Islet precursor cell (in vitro differentiated cells): ENCODE data around the gene SIMC1.

Experiments used
- DNase-seq: peaks from one replicate; pipeline ENCODE4 v3.0.0-alpha.2; 2018

Gene SIMC1

GRCh38 chr5:176389135-176390123 lies 151.2 kb downstream of the SIMC1 start:
- DNase-seq: no peak

- no peak for DNase-seq
Measured at GRCh38 chr5:176391479-176391878, 153.3 kb downstream of the SIMC1 start.

- DNase-seq: no peak
Measured at GRCh38 chr5:176391999-176392398, 153.8 kb downstream of the SIMC1 start.

GRCh38 chr5:176392526-176392925 lies 154.3 kb downstream of the SIMC1 start:
- DNase-seq: no peak

GRCh38 chr5:176394096-176394495 lies 155.9 kb downstream of the SIMC1 start:
- no peak for DNase-seq

- DNase-seq: no peak
Measured at GRCh38 chr5:176394881-176395675, 156.9 kb downstream of the SIMC1 start.
